ENCODE results near the gene CHD1. TPM values are rescaled to one million over a fixed set of nuclear protein-coding genes. Genes with fewer than 3 reads are reported as not detected.
"Not testable (repeated sequence)": the region's sequence is repeated elsewhere in the genome, so short reads cannot be mapped to it uniquely, and the experiment has no call there.

Gene CHD1
- total RNA-seq, 4 donors from 2014 or later = 51.4 to 83.0 (median 63.8) TPM

- Histone ChIP-seq H3K27me3 (no peaks in the 10 kb centered on the region), H3K36me3 (no peaks in the 10 kb centered on the region), H3K9me3 (no peaks in the 10 kb centered on the region), H3K4me3 (replicated peaks in 1 of 3) (no peak overlapping the region), H3K4me1 (no peaks in the 10 kb centered on the region), H3K27ac (no peak overlapping the region)
- no peak for DNase-seq
- intact Hi-C loops (cut with DNase I) = no loop called here
- no peak for TF ChIP-seq POLR2A (IDR thresholded peaks at IDR 0.05)
- TF ChIP-seq CTCF (IDR thresholded peaks at IDR 0.05) = no peak
Observed at GRCh38 chr5:98962587-98962986, 33.8 kb upstream of the CHD1 start.

- 92 to 93% methylated on average over 3 of the region's 3 CpGs for WGBS, 2 donors
- no peaks in the 10 kb centered on the region for H3K4me1 ChIP-seq
- H3K27ac ChIP-seq = no peak overlapping the region
- H3K27me3 ChIP-seq = no peaks in the 10 kb centered on the region
- no peak overlapping the region for H3K4me3 ChIP-seq (replicated peaks in 1 of 3)
- H3K9me3 ChIP-seq = no peaks in the 10 kb centered on the region
- no peaks in the 10 kb centered on the region for H3K36me3 ChIP-seq
- TF ChIP-seq POLR2A (IDR thresholded peaks at IDR 0.05) = no peak
- no peak for TF ChIP-seq CTCF (IDR thresholded peaks at IDR 0.05)
- intact Hi-C loops (cut with DNase I) = no loop called here
- DNase-seq = no peak
Observed at GRCh38 chr5:98961665-98962344, 33.0 kb upstream of the CHD1 start.

GRCh38 chr5:98957307-98957706 is 28.5 kb upstream of the CHD1 start:
- TF ChIP-seq CTCF (IDR thresholded peaks at IDR 0.05) (no peak), POLR2A (IDR thresholded peaks at IDR 0.05) (no peak)
- intact Hi-C loops (cut with DNase I) = no loop called here
- WGBS, 2 donors = 73 to 82% methylated on average over 2 of the region's 2 CpGs

GRCh38 chr5:98955888-98956287 is 27.1 kb upstream of the CHD1 start:
- H3K27ac ChIP-seq; H3K9me3 ChIP-seq; H3K4me3 ChIP-seq (replicated peaks in 1 of 3); H3K4me1 ChIP-seq; H3K36me3 ChIP-seq; H3K27me3 ChIP-seq; DNase-seq; intact Hi-C loops (cut with DNase I): not testable (repeated sequence)
- WGBS, 2 donors = 96 to 98% methylated on average over 2 to 3 of the region's 3 CpGs

More at GRCh38 chr5:98957307-98957706, 28.5 kb upstream of the CHD1 start:
- Histone ChIP-seq H3K9me3 (no peaks in the 10 kb centered on the region), H3K36me3 (no peaks in the 10 kb centered on the region), H3K27me3 (no peaks in the 10 kb centered on the region), H3K4me1 (no peaks in the 10 kb centered on the region), H3K27ac (no peak overlapping the region), H3K4me3 (replicated peaks in 1 of 3) (no peak overlapping the region)
- DNase-seq = no peak

- H3K27ac ChIP-seq; H3K4me3 ChIP-seq (replicated peaks in 1 of 3); H3K4me1 ChIP-seq; H3K36me3 ChIP-seq; DNase-seq; intact Hi-C loops (cut with DNase I); H3K9me3 ChIP-seq; H3K27me3 ChIP-seq: not testable (repeated sequence)
- WGBS, 2 donors = 88 to 96% methylated on average over 2 of the region's 2 CpGs
Observed at GRCh38 chr5:98955471-98955870, 26.7 kb upstream of the CHD1 start.

GRCh38 chr5:98954392-98955028 is 25.7 kb upstream of the CHD1 start:
- no peak overlapping the region for H3K4me3 ChIP-seq (replicated peaks in 1 of 3)
- no peak overlapping the region for H3K27ac ChIP-seq
- H3K4me1 ChIP-seq = no peaks in the 10 kb centered on the region
- no peaks in the 10 kb centered on the region for H3K27me3 ChIP-seq
- intact Hi-C loops (cut with DNase I) = no loop called here
- no peaks in the 10 kb centered on the region for H3K9me3 ChIP-seq
- no peak for TF ChIP-seq CTCF (IDR thresholded peaks at IDR 0.05)
- no peak for TF ChIP-seq POLR2A (IDR thresholded peaks at IDR 0.05)
- 83% methylated on average over 5 of the region's 5 CpGs for WGBS, 2 donors
- DNase-seq = no peak
- H3K36me3 ChIP-seq = no peaks in the 10 kb centered on the region

Measured in thyroid gland (tissue), 4 donors.